Endothelial cell of umbilical vein (primary cell): ENCODE results near the gene SGK2. TPM values are rescaled to one million over a fixed set of nuclear protein-coding genes. Genes with fewer than 3 reads are reported as not detected.

Experiments
- BruUV-seq: library from RNA; stranded (reverse); fragments of 400-500 nt; replicated peaks from 2 replicates; lab custom pipeline; 2021; lab: Mats Ljungman, UMichigan
- CTCF ChIA-PET: fragments of 300-600, 350-600 bp; sonication (Branson Sonifier 250); formaldehyde crosslinking; loops from one replicate; lab custom pipeline; 2021; ENCODE audit warnings: antibody characterized with exemption, inconsistent platforms; lab: Charles Lee
- POLR2A ChIA-PET: fragments of 300-600, 350-600 bp; sonication (Branson Sonifier 250); formaldehyde crosslinking; loops from one replicate; lab custom pipeline; 2021; ENCODE audit warnings: antibody characterized with exemption, inconsistent platforms; lab: Charles Lee
- DNase-seq: peaks from one replicate; pipeline ENCODE4 v3.0.0-alpha.2; 2011; ENCODE audit warnings: low read depth, low spot score
- FAIRE-seq: peaks from 2 replicates; lab custom pipeline; 2011; peaks lifted over from hg19 to GRCh38; lab: Jason Lieb, UNC
- H2AFZ ChIP-seq: 2 replicates; pipeline ENCODE4 v1.6.0; 2012; ENCODE audit warnings: low read depth, low read length, control low read depth, inconsistent platforms
- H3K27ac ChIP-seq: 2 replicates; pipeline ENCODE4 v1.5.1; 2011; ENCODE audit warnings: low read depth, mild to moderate bottlenecking, control low read depth, low read length, moderate library complexity; ENCODE audit not compliant: insufficient read depth
- H3K27me3 ChIP-seq, 2 experiments: 2 replicates each; pipeline versions ENCODE4 v1.6.0 to v1.6.1; 2011; ENCODE audit warnings: low read length in 2 of 2, mixed read lengths in 1 of 2; ENCODE audit not compliant: control insufficient read depth in 2 of 2, insufficient read depth in 2 of 2
- H3K36me3 ChIP-seq, 2 experiments: 2 replicates in 1 of 2; 3 replicates in 1 of 2; pipeline ENCODE4 v1.5.1; 2011; ENCODE audit warnings: low read length in 2 of 2, mild to moderate bottlenecking in 1 of 2, moderate library complexity in 1 of 2; ENCODE audit not compliant: control insufficient read depth in 2 of 2, insufficient read depth in 2 of 2; ENCODE audit errors: extremely low read depth in 1 of 2
- H3K4me1 ChIP-seq: 3 replicates; pipeline ENCODE4 v1.5.1; 2011; ENCODE audit warnings: mild to moderate bottlenecking, low read length; ENCODE audit not compliant: control insufficient read depth, insufficient read depth; ENCODE audit errors: extremely low read depth
- H3K4me2 ChIP-seq: 2 replicates; pipeline ENCODE4 v1.6.1; 2011; ENCODE audit warnings: low read length, control low read depth, mixed read lengths; ENCODE audit not compliant: insufficient read depth
- H3K4me3 ChIP-seq, 3 experiments: fragments of 200-600 bp in 1 of 3; sonication (generic), shearing (Covaris generic) in 1 of 3; replicated peaks in 1 of 3; 2 replicates each; pipeline ENCODE4 v1.5.1; 2011 to 2016; ENCODE audit warnings: control low read depth in 3 of 3, low read length in 3 of 3, mild to moderate bottlenecking in 2 of 3, inconsistent platforms in 1 of 3, low read depth in 1 of 3, moderate library complexity in 1 of 3; ENCODE audit not compliant: insufficient read depth in 1 of 3
- H3K79me2 ChIP-seq: 2 replicates; pipeline ENCODE4 v1.6.0; 2012; ENCODE audit warnings: low read length, inconsistent platforms; ENCODE audit not compliant: control insufficient read depth, insufficient read depth
- H3K9ac ChIP-seq: replicated peaks from 2 replicates; pipeline ENCODE3; 2011; ENCODE audit warnings: low read length, control low read depth; ENCODE audit not compliant: insufficient read depth; ENCODE audit errors: extremely low read depth
- H3K9me1 ChIP-seq: replicated peaks from 3 replicates; pipeline ENCODE4 v1.6.0; 2011; ENCODE audit warnings: mild to moderate bottlenecking, low read length; ENCODE audit not compliant: control insufficient read depth, insufficient read depth; ENCODE audit errors: extremely low read depth
- H3K9me3 ChIP-seq: replicated peaks from 2 replicates; pipeline ENCODE4 v1.5.1; 2012; ENCODE audit warnings: low read length, inconsistent platforms; ENCODE audit not compliant: control insufficient read depth, insufficient read depth
- H4K20me1 ChIP-seq: replicated peaks from 2 replicates; pipeline ENCODE3; 2011; ENCODE audit warnings: mild to moderate bottlenecking, low read length; ENCODE audit not compliant: control insufficient read depth, insufficient read depth; ENCODE audit errors: extremely low read depth
- EZH2 ChIP-seq: IDR thresholded peaks from 2 replicates; pipeline ENCODE4 v1.6.1; 2012; ENCODE audit warnings: borderline replicate concordance, low read depth, mild to moderate bottlenecking, moderate library complexity, low read length, inconsistent platforms; ENCODE audit not compliant: severe bottlenecking
- FOS ChIP-seq: IDR thresholded peaks from 2 replicates; pipeline ENCODE4 v1.6.1; 2011; ENCODE audit warnings: mild to moderate bottlenecking, low read length, moderate library complexity, borderline replicate concordance; ENCODE audit not compliant: insufficient read depth
- GATA2 ChIP-seq: IDR thresholded peaks from 2 replicates; pipeline ENCODE4 v1.7.0; 2011; ENCODE audit warnings: low read depth, mild to moderate bottlenecking, moderate library complexity, mixed read lengths, low read length; ENCODE audit not compliant: insufficient read length, insufficient read depth
- JUN ChIP-seq: IDR thresholded peaks from 2 replicates; pipeline ENCODE4 v1.6.1; 2011; ENCODE audit warnings: borderline replicate concordance, low read depth; ENCODE audit not compliant: insufficient read length, insufficient read depth
- MAX ChIP-seq: IDR thresholded peaks from 2 replicates; pipeline ENCODE4 v1.6.1; 2011; ENCODE audit not compliant: insufficient read depth, insufficient read length
- MYC ChIP-seq: IDR thresholded peaks from one replicate; pipeline ENCODE4 v1.6.1; 2011; ENCODE audit warnings: mild to moderate bottlenecking, low read depth, low read length
- POLR2A ChIP-seq: IDR thresholded peaks from 2 replicates; pipeline ENCODE4 v1.6.1; 2012; ENCODE audit warnings: low read depth, mild to moderate bottlenecking, control low read depth, low read length
- POLR2AphosphoS5 ChIP-seq: IDR thresholded peaks from 2 replicates; pipeline ENCODE4 v1.6.1; 2012; ENCODE audit warnings: low read depth, mild to moderate bottlenecking, control low read depth, low read length, moderate library complexity; ENCODE audit not compliant: insufficient read depth
- dilution Hi-C: fragments of 300-500 bp; cut with MboI; formaldehyde crosslinking; loops from one replicate; pipeline ENCODE4 v1.15.0; 2019; ENCODE audit warnings: low sequenced_read_pairs; ENCODE audit not compliant: extremely low pct_ligation_motif_present
- intact Hi-C: fragments of 100-400 bp; cut with micrococcal nuclease; formaldehyde crosslinking; loops from one replicate; pipeline ENCODE4 v1.10.0; 2022
- polyA plus RNA-seq, 4 experiments: library from polyadenylated mRNA; depleted of rRNA in 3 of 4; stranded (reverse) in 3 of 4; unstranded in 1 of 4; fragments of >200 nt; gene quantifications; 2 replicates each; pipeline versions ENCODE4 v1.2.1 to v1.2.3, GENCODE V29; 2011 to 2012; ENCODE audit warnings: missing spikeins in 1 of 4
- total RNA-seq: library from RNA; stranded (reverse); gene quantifications from 2 replicates; pipeline ENCODE4 v1.2.3, GENCODE V29; 2021
- TF ChIP-seq, protein P1 (sequence below), 2 donors: IDR thresholded peaks; 1 replicate in 1 of 2; 2 replicates in 1 of 2; pipeline ENCODE4 v1.5.1; 2011; ENCODE audit warnings: low read length in 2 of 2, mild to moderate bottlenecking in 2 of 2, moderate library complexity in 2 of 2, control low read depth in 1 of 2, inconsistent platforms in 1 of 2, low read depth in 1 of 2; ENCODE audit not compliant: insufficient read depth in 1 of 2; ENCODE audit errors: extremely low read depth in 1 of 2

Gene SGK2
- total and polyA plus RNA-seq, 2 donors (not counting 3 experiments of a cell fraction or from before 2014, with no cell fraction given), result 0.21 to 0.27 TPM

DNA sequence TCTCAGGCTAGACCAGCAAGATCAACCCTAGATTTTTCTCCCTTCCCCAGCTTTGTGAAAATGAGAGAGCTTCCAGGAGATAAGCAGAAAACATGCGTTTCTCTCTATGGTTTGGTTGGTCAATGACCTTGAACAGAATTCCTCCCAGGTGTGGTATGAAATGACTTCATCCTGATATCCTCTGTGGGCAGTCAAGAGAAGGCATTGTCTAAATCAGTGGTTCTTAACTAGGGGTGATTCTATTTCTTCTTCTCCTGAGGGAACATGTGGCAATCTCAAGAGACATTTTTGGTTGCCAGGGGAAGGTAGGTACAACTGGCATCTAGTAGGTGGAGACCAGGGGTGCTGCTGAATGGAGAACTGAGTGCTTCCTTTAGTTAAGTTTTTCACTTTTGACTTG lies 44.3 kb downstream of the SGK2 start:
- no peaks in the 10 kb centered on the region for H3K79me2 ChIP-seq
- no peak overlapping the region for H3K27ac ChIP-seq
- CTCF ChIA-PET, result no interaction called here
- POLR2A ChIA-PET, result no interaction called here
- no peak overlapping the region for H2AFZ ChIP-seq
- DNase-seq, result no peak
- no peak overlapping the region for H3K9ac ChIP-seq
- H4K20me1 ChIP-seq, result no peaks in the 10 kb centered on the region
- BruUV-seq, result no TSS peak
- H3K4me1 ChIP-seq, result no peaks in the 10 kb centered on the region
- H3K4me2 ChIP-seq, result no peak overlapping the region
- H3K36me3 ChIP-seq, result peaks cover 4 to 17% of the 10 kb centered on the region in 2 experiments
- intact Hi-C loops (no loop called here), dilution Hi-C loops (no loop called here)
- TF ChIP-seq POLR2AphosphoS5 (no peak), EZH2 (no peak), JUN (no peak), GATA2 (no peak), MYC (no peak), POLR2A (no peak), FOS (no peak), MAX (no peak)
- TF ChIP-seq, protein P1, sequence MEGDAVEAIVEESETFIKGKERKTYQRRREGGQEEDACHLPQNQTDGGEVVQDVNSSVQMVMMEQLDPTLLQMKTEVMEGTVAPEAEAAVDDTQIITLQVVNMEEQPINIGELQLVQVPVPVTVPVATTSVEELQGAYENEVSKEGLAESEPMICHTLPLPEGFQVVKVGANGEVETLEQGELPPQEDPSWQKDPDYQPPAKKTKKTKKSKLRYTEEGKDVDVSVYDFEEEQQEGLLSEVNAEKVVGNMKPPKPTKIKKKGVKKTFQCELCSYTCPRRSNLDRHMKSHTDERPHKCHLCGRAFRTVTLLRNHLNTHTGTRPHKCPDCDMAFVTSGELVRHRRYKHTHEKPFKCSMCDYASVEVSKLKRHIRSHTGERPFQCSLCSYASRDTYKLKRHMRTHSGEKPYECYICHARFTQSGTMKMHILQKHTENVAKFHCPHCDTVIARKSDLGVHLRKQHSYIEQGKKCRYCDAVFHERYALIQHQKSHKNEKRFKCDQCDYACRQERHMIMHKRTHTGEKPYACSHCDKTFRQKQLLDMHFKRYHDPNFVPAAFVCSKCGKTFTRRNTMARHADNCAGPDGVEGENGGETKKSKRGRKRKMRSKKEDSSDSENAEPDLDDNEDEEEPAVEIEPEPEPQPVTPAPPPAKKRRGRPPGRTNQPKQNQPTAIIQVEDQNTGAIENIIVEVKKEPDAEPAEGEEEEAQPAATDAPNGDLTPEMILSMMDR (IDR thresholded peaks at IDR 0.05; ENCODE audit: extremely low read depth in 1 of 2, insufficient read depth in 1 of 2, low read depth in 1 of 2, low read length in 2 of 2), result no peak
- H3K27me3 ChIP-seq, result no peaks in the 10 kb centered on the region
- no peak overlapping the region for H3K4me3 ChIP-seq
- no peak for FAIRE-seq
- H3K9me3 ChIP-seq, result no peaks in the 10 kb centered on the region
- H3K9me1 ChIP-seq, result no peaks in the 10 kb centered on the region
